ENCODE measurements around the gene TINAG. TPM values are rescaled to one million over a fixed set of nuclear protein-coding genes. Genes with fewer than 3 reads are reported as not detected.

Gene TINAG
- total RNA-seq = not detected

- no peak within 1 kb of the TSS for H3K27ac ChIP-seq (replicated peaks in 1 of 4)
- H3K4me1 ChIP-seq = no peaks in the 10 kb centered on the region
- H3K27me3 ChIP-seq = no peaks in the 10 kb centered on the region
- WGBS = 87% methylated on average over 10 of the region's 10 CpGs
- TF ChIP-seq CTCF (IDR thresholded peaks at IDR 0.05) = no peak
- TF ChIP-seq POLR2AphosphoS5 (IDR thresholded peaks at IDR 0.05) = no peak
- no peak for TF ChIP-seq EP300 (IDR thresholded peaks at IDR 0.05)
- no peak for TF ChIP-seq POLR2A (IDR thresholded peaks at IDR 0.05; ENCODE audit: low read depth)
- H3K9me3 ChIP-seq = no peaks in the 10 kb centered on the region
- no peak for DNase-seq (ENCODE audit: extremely low spot score)
- H3K36me3 ChIP-seq = no peaks in the 10 kb centered on the region
- intact Hi-C loops (cut with DNase I) = no loop called here
- no peak within 1 kb of the TSS for H3K4me3 ChIP-seq
Observed at GRCh38 chr6:54308289-54308985, at the start of gene TINAG. Gene TINAG, plus strand, starts transcription at chr6:54308441. Its CDS starts 110 bp downstream, at chr6:54308551.

GRCh38 chr6:54260025-54260424 is 48.2 kb upstream of the TINAG start:
- Histone ChIP-seq H3K27ac (replicated peaks in 1 of 4) (no peak overlapping the region), H3K9me3 (no peaks in the 10 kb centered on the region), H3K27me3 (no peaks in the 10 kb centered on the region), H3K4me3 (no peak overlapping the region), H3K4me1 (peaks cover 15 to 18% (median 17%) of the 10 kb centered on the region in 4 donors), H3K36me3 (no peaks in the 10 kb centered on the region)
- no peak for DNase-seq (ENCODE audit: extremely low spot score)
- TF ChIP-seq POLR2A (IDR thresholded peaks at IDR 0.05; ENCODE audit: low read depth) (no peak), POLR2AphosphoS5 (IDR thresholded peaks at IDR 0.05) (no peak), EP300 (IDR thresholded peaks at IDR 0.05) (no peak)
- intact Hi-C loops (cut with DNase I) = no loop called here

- DNase-seq (ENCODE audit: extremely low spot score) = no peak
- Histone ChIP-seq H3K27ac (replicated peaks in 1 of 4) (no peak overlapping the region), H3K36me3 (no peaks in the 10 kb centered on the region), H3K9me3 (no peaks in the 10 kb centered on the region), H3K4me3 (no peak overlapping the region), H3K4me1 (peaks cover 0 to 3% (median 0%) of the 10 kb centered on the region in 4 donors), H3K27me3 (no peaks in the 10 kb centered on the region)
- WGBS = 12% methylated on average over 1 of the region's 1 CpG
- intact Hi-C loops (cut with DNase I) = no loop called here
- TF ChIP-seq POLR2AphosphoS5 (IDR thresholded peaks at IDR 0.05) (no peak), CTCF (IDR thresholded peaks at IDR 0.05) (no peak), POLR2A (IDR thresholded peaks at IDR 0.05; ENCODE audit: low read depth) (no peak), EP300 (IDR thresholded peaks at IDR 0.05) (no peak)
Observed at GRCh38 chr6:54262499-54262898, 45.7 kb upstream of the TINAG start.

- Histone ChIP-seq H3K9me3 (no peaks in the 10 kb centered on the region), H3K4me1 (peaks cover 0 to 3% (median 0%) of the 10 kb centered on the region in 4 donors), H3K27me3 (no peaks in the 10 kb centered on the region), H3K27ac (replicated peaks in 1 of 4) (no peak overlapping the region), H3K4me3 (no peak overlapping the region), H3K36me3 (no peaks in the 10 kb centered on the region)
- intact Hi-C loops (cut with DNase I) = no loop called here
- WGBS = 76% methylated on average over 2 of the region's 2 CpGs
- DNase-seq (ENCODE audit: extremely low spot score) = no peak
- TF ChIP-seq EP300 (IDR thresholded peaks at IDR 0.05) (no peak), POLR2AphosphoS5 (IDR thresholded peaks at IDR 0.05) (no peak), CTCF (IDR thresholded peaks at IDR 0.05) (no peak), POLR2A (IDR thresholded peaks at IDR 0.05; ENCODE audit: low read depth) (no peak)
Observed at GRCh38 chr6:54262971-54263370, 45.3 kb upstream of the TINAG start.

- intact Hi-C loops (cut with DNase I) = loop anchor here (5.0 kb wide), 1 partner anchor 277 kb away; no protein-coding TSS in a partner anchor
Observed at GRCh38 chr6:54264581-54265272, 43.5 kb upstream of the TINAG start.

More at GRCh38 chr6:54264581-54265272, 43.5 kb upstream of the TINAG start:
- no peaks in the 10 kb centered on the region for H3K27me3 ChIP-seq
- H3K9me3 ChIP-seq = no peaks in the 10 kb centered on the region
- H3K4me3 ChIP-seq = no peak overlapping the region
- WGBS = 89% methylated on average over 4 of the region's 4 CpGs
- no peak for DNase-seq (ENCODE audit: extremely low spot score)
- no peak overlapping the region for H3K27ac ChIP-seq (replicated peaks in 1 of 4)
- H3K4me1 ChIP-seq = peaks cover 0 to 3% (median 0%) of the 10 kb centered on the region in 4 donors
- no peaks in the 10 kb centered on the region for H3K36me3 ChIP-seq
- TF ChIP-seq POLR2A (IDR thresholded peaks at IDR 0.05; ENCODE audit: low read depth) (no peak), EP300 (IDR thresholded peaks at IDR 0.05) (no peak), CTCF (IDR thresholded peaks at IDR 0.05) (no peak), POLR2AphosphoS5 (IDR thresholded peaks at IDR 0.05) (no peak)
